HG03066 (cell line): ENCODE measurements around the gene PRPF31.
"Not testable (repeated sequence)": the region's sequence is repeated elsewhere in the genome, so short reads cannot be mapped to it uniquely, and the experiment has no call there.

ENCODE experiments used
- ATAC-seq: cut with Tn5 transposase; IDR thresholded peaks from one replicate; pipeline ENCODE4 v1.9.1; 2021; ENCODE audit warnings: low read depth; ENCODE audit not compliant: unreplicated experiment

PRPF31 gene

GRCh38 chr19:54160182-54160811, 44.7 kb downstream of the PRPF31 start:
- no peak for ATAC-seq

GRCh38 chr19:54160854-54161253, 45.3 kb downstream of the PRPF31 start:
- no peak for ATAC-seq

- no peak for ATAC-seq
Observed at GRCh38 chr19:54162241-54162805, 46.8 kb downstream of the PRPF31 start.

- ATAC-seq: no peak
Observed at GRCh38 chr19:54162884-54163283, 47.3 kb downstream of the PRPF31 start.

GRCh38 chr19:54164369-54165068, 49.0 kb downstream of the PRPF31 start:
- no peak for ATAC-seq

GRCh38 chr19:54165222-54165621, 49.7 kb downstream of the PRPF31 start:
- ATAC-seq: no peak

GRCh38 chr19:54168174-54168917, 52.8 kb downstream of the PRPF31 start:
- ATAC-seq: no peak

GRCh38 chr19:54169149-54169740, 53.7 kb downstream of the PRPF31 start:
- no peak for ATAC-seq

GRCh38 chr19:54171736-54172431, 56.3 kb downstream of the PRPF31 start:
- ATAC-seq: not testable (repeated sequence)

GRCh38 chr19:54172471-54173358, 57.2 kb downstream of the PRPF31 start, which contains the start of gene TMC4:
TSS of gene TMC4 (minus strand) at chr19:54173160. CDS start at chr19:54173117, 43 bp downstream.
- ATAC-seq: no peak

- ATAC-seq: no peak
Observed at GRCh38 chr19:54173359-54173699, 57.8 kb downstream of the PRPF31 start.

GRCh38 chr19:54173951-54174834, 58.6 kb downstream of the PRPF31 start:
- no peak for ATAC-seq

GRCh38 chr19:54178581-54179261, 63.2 kb downstream of the PRPF31 start:
- no peak for ATAC-seq

- ATAC-seq: no peak
Observed at GRCh38 chr19:54179262-54179852, 63.8 kb downstream of the PRPF31 start.

GRCh38 chr19:54179921-54180461, 64.4 kb downstream of the PRPF31 start:
- ATAC-seq: no peak

GRCh38 chr19:54180691-54181091, 65.1 kb downstream of the PRPF31 start:
- ATAC-seq: no peak
